GM18873 (cell line): ENCODE data around the gene PRAF2.

Source experiments
- ATAC-seq: cut with Tn5 transposase; IDR thresholded peaks from one replicate; pipeline ENCODE4 v1.9.1; 2021; ENCODE audit warnings: mild to moderate bottlenecking, moderate library complexity, moderate number of reproducible peaks; ENCODE audit not compliant: unreplicated experiment, low FRiP score

PRAF2 gene

DNA sequence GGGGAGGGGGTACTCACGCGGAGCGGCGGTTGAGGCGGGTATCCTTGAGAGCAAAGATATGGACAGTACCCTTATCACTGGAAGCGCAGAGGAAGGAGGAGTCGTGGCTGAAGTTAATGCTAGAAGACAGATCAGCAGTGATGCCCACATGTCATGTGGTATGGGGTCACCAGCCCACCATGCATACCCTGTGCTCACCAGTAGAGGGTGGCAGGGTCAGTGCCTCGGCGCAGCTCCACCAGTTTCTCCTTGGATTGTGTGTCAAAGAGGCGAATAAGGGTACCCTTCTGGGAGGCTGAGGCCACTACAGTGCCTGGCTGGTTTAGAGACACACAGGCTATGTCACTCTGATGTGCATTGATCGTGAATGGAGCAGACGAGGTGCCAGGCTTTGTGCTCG lies 1.5 kb upstream of the PRAF2 start:
- ATAC-seq = no peak

- no peak for ATAC-seq
Observed at GRCh38 chrX:49072712-49073095, 1.1 kb downstream of the PRAF2 start.

- no peak for ATAC-seq
Observed at GRCh38 chrX:49071877-49072711, 1.7 kb downstream of the PRAF2 start.

DNA sequence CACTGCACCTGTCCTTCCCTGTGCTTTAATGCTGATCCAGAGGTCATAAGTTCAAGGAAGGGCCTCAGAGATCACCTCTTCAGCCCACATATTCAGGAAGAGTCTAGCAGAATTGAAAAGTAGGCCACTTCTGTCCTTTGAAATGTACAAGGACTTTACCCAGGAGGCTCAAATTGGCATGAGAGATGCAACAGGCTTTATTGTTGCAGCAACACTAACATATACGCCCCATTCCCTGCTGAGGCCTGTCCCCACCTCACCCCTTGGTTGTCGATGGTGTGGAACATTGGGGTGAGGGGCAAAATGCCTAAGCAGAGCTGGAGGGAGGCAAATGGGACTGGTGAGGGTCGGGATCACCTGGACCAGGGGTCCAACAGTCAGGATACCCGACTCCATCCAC lies 2.8 kb downstream of the PRAF2 start:
- no peak for ATAC-seq

- ATAC-seq = no peak
Observed at GRCh38 chrX:49069038-49069437, 4.8 kb downstream of the PRAF2 start.

DNA sequence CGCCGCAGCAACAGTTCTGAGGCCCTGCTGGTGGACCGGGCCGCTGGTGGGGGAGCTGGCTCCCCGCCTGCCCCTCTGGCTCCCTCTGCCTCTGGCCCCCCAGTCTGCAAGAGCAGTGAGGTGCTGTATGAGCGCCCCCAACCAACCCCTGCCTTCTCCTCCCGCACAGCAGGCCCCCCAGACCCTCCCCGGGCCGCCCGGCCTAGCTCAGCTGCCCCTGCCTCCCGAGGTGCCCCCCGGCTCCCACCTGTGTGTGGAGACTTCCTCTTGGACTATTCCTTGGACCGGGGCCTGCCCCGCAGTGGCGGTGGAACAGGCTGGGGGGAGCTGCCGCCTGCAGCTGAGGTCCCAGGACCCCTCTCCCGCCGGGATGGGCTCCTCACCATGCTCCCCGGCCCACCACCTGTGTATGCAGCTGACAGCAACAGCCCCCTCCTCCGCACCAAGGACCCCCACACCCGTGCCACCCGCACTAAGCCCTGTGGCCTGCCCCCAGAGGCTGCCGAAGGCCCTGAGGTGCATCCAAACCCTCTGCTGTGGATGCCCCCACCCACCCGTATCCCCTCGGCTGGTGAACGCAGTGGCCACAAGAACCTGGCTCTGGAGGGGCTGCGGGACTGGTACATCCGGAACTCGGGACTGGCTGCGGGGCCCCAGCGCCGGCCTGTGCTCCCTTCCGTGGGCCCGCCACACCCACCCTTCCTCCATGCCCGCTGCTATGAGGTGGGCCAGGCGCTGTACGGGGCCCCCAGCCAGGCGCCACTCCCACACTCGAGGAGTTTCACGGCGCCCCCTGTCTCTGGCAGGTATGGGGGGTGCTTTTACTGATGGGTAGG lies 6.3 kb downstream of the PRAF2 start:
- no peak for ATAC-seq

- no peak for ATAC-seq
Observed at GRCh38 chrX:49066690-49067089, 7.1 kb downstream of the PRAF2 start.

- no peak for ATAC-seq
Observed at GRCh38 chrX:49066278-49066677, 7.5 kb downstream of the PRAF2 start.

DNA sequence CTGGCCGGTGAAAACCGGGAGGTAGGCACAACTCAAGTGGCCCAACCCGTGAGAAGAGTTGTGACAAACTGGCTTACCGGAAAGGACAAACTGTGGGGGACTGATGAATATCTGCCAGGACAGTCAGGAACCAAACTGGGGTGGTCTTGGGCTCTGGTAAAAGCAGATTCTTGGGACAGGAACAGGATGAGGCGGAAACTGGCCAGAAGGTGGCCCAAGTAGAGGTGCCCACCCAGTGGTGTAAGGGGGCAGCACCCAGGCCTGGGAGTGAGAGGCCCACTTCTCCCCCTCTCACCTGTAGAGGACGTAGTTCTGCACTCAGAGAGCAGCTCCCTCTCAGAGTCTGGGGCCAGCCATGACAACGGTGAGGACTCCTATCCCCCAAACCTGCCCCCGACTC lies 9.1 kb downstream of the PRAF2 start:
- ATAC-seq = no peak

DNA sequence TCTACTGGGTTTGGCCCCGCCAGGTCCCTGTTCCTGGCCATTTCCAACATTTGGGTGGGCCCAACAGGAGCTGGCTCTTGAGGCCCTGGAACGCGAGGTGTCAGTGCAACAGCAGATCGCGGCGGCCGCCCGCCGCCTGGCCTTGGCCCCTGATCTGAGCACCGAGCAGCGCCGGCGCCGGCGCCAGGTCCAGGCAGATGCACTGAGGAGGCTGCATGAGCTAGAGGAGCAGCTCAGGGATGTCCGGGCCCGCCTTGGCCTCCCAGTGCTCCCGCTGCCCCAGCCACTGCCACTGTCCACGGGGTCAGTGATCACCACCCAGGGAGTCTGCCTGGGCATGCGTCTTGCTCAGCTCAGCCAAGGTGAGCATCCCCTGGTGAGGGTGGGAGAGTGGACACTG lies 9.5 kb downstream of the PRAF2 start:
- ATAC-seq = no peak

- no peak for ATAC-seq
Observed at GRCh38 chrX:49063715-49064114, 10.1 kb downstream of the PRAF2 start.

- ATAC-seq = no peak
Observed at GRCh38 chrX:49061916-49062315, 11.9 kb downstream of the PRAF2 start.

GRCh38 chrX:49061490-49061889 lies 12.3 kb downstream of the PRAF2 start:
- no peak for ATAC-seq

DNA sequence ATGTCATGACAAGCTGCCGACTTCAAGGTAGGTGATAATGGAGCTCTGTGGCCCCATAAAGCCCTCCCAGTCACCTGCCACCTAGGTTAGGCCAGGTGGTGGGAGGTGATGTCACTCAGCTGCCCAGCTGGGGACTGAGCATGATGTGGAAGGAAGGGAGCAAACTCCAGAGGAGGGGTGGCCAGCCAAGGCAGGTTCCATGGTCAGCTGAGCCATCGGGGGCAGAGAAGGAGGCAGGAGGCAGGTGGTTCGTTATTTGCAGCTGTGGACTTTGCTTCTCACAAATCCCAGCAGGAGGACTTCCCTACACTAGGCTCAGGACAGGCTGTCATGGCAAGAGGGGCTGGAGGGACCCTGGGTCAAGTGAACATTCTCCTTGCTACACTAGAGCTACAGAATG lies 12.9 kb downstream of the PRAF2 start:
- no peak for ATAC-seq

DNA sequence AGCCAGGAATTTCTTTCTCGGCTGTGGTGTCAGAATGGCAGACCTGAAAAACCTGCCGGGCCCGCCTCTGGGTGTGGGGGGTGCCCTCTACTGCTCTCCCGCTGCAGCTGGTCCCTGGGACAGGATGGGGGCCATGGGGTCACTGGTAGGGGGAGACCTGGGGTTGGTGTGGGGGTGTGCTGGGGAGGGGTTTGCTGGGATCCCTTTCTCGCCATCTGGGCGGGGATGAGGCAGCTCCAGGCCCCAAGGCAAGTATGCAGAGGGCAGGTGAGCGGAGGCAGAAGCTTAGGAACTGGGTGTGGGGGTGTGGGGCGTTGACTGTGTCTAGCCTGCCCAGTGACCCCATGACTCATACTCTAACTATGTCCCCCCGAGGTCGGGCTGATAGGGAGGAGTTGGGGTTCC lies 14.1 kb downstream of the PRAF2 start:
- no peak for ATAC-seq

DNA sequence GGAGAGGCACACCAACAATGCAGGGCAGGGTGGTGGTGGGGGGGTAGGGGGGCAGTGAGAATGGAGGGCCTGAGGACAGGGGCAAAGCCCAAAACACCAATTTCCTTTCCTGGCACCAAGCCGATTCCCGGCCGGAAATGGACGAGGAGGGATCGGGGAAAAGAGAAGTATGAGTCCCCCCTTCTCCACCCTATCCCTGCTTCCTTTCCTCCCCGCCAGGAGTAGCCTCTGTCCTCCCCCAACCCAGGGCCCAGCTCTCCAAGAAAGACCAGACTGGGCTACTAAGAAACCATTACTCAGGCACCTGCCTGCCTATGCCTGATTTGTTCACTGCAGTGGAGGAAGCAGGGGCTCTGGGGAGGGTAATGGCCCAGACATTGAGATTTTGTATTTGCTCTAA lies 14.6 kb downstream of the PRAF2 start:
- no peak for ATAC-seq

GRCh38 chrX:49058794-49059193 lies 15.0 kb downstream of the PRAF2 start, which contains the start of gene CCDC120:
CCDC120 (plus strand) TSS chrX:49058999; CDS start chrX:49062042, 3,043 bp downstream.
- no peak for ATAC-seq

DNA sequence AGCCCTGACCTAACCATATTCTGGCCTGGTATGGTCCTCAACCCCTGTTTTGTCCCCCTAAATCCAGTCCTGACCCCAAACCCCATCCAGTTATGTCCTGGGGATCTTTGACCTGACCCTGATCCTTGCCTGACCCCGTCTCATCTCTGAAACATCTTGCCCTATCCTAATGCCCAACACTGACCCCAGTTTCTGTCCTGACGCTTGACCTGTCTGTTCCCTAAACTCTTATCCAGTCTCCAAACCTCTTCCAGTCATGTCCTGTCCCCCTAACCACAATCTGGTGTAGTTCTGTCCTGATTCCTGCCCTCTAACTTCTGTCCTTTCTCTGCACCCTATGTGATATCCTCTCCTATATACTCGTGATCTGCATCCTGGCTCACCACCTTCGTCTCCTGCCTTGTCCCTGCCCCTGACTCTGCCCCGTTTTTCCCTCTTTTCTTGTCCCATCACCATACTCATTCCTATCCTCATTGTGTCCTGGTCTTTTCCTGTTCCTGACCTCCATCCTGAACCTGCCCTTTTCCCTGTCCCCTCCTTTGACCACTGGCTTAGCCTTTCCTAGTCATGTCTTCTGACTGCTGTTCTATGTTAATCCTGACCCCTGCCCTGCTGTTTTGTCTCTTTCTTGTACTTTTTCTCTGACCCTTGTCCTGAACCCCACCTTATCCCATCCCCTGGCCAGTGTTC lies 19.6 kb downstream of the PRAF2 start:
- no peak for ATAC-seq

- no peak for ATAC-seq
Observed at GRCh38 chrX:49053223-49054072, 20.4 kb downstream of the PRAF2 start.

DNA sequence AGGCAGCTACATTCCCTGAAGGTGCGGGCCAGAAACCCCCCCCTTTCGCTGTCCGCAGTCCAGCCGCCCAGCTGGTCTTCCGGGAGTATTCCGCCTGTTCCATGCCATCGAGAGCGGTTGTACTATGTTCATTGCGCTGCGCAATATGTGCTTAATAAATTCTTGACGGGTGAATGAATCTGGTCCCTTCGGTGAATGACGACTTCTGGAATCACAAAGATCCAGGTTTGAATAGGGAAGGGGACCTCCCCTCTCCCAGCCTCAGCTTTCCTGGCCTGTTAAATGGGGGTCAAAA lies 29.9 kb downstream of the PRAF2 start:
- ATAC-seq = no peak
